Measurements from ENCODE around the gene TRPV6. TPM values are rescaled to one million over a fixed set of nuclear protein-coding genes. Genes with fewer than 3 reads are reported as not detected.

Gene TRPV6
- under 1 TPM in 1 of 2 donors, not detected in 1; 0.09 TPM for total RNA-seq

- Mint-ChIP-seq H3K36me3 (no peaks in the 10 kb centered on the region), H3K27ac (no peak within 1 kb of the TSS), H3K9me3 (peaks cover 0 to under 1% of the 10 kb centered on the region in 2 donors)
- ATAC-seq (no peak), DNase-seq (ENCODE audit: low spot score in 2 of 2) (no peak)
Observed at GRCh38 chr7:142885311-142886230, at the start of gene TRPV6. Gene TRPV6, minus strand, starts transcription at chr7:142885745.

DNA sequence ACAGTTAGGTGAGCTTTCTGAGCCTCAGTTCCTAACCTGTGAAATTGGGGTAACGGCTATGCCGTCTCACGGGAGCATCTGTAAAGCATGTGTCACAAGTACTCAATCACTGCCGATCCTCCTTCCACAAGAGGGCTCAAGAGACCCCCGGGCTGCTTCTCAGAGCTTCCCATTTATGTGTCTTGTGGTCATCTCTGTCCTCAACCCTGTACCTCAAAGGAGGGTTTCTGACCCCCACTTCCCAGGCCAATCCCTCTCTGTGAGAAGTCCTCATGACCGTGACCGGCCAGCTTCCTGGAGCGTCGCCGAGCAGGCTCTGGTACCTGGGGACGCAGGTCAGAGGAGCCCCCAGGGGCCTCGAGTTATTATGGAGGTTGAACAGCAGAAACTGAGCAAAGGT is 48.5 kb upstream of the TRPV6 start:
- H3K36me3 Mint-ChIP-seq = no peaks in the 10 kb centered on the region
- H3K27ac Mint-ChIP-seq = no peak overlapping the region
- no peaks in the 10 kb centered on the region for H3K9me3 Mint-ChIP-seq
- no peak for ATAC-seq
- no peak for DNase-seq (ENCODE audit: low spot score in 2 of 2)

DNA sequence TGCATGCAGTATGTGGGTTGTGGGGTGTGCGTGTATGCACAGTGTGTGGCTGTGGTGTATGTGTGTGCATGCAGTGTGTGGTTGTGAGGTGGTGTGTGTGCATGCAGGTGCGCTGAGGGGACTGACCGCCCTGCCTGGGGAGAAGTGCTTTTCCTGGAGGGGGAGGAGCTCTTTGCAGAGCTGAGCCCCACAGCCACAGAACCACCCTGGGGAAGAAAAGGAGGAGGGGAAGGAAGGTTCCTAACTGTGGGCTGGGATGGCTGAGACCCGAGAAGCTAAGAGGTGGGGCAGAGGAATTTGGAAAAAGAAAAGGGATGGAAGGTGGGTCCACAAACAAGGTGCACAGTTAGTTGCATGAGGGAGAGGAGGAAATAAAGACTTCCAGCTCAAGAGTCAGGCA is 48.1 kb upstream of the TRPV6 start, which contains the start of gene TRPV5:
TSS of gene TRPV5 (minus strand) at position 123 of the 400 bp plus-strand sequence. CDS start 287 bp downstream, outside the sequence.
- Mint-ChIP-seq H3K9me3 (no peaks in the 10 kb centered on the region), H3K36me3 (no peaks in the 10 kb centered on the region), H3K27ac (no peak within 1 kb of the TSS)
- DNase-seq (ENCODE audit: low spot score in 2 of 2) = no peak
- no peak for ATAC-seq

DNA sequence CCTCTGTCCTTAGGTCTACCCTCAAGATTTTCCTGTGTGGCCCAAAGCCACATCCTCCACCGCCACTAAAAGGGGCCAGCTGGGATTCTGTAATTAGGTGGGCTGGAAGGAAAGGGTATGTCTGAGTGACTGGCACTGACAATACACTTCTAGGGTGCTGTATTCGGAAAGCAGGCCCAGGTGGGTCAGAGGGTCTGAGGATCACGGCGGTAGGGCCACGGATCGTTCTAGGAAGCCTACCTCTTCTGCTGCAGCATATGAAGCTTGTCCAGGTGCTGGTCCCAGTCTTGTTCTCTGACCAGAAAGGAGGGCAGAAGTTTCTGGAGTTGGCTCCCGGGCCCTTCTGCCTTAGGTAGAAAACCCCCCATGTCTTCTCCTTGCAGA is 47.5 kb upstream of the TRPV6 start:
- no peak for ATAC-seq
- no peaks in the 10 kb centered on the region for H3K9me3 Mint-ChIP-seq
- DNase-seq (ENCODE audit: low spot score in 2 of 2) = no peak
- H3K27ac Mint-ChIP-seq = no peak overlapping the region
- no peaks in the 10 kb centered on the region for H3K36me3 Mint-ChIP-seq

DNA sequence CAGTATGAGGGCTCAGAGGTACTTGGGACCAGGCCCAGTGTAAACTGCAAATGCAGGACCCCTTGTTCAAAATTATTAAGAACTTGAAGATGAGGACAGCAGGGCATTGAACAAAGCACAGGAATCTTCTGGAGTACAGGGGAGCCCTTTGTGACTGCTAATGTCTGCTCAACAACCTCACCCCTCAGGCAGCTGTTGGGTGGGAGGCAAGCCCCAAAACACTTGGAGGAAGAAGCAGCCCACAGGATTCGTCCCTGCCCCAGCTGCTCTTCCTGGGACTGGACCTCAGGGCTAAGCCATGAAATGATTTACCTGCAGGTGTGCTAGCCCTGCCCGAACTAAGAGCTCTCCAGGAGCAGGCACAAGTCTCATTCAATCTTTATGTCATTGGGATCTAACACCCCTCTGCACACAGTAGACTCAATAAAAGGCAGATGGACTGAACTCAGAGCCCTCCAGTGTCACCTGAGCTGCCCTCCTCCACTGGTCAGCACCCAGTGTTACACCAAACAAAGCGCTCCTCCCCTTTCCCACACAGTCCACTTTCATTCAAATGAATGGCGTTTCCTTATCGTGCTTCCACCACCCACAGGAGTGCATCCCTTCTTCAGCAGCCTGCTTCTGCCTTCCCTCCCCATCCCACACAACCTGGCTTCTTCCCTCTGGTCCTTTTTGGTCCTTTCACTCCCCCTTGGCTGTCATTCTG is 47.0 kb upstream of the TRPV6 start:
- no peaks in the 10 kb centered on the region for H3K9me3 Mint-ChIP-seq
- H3K27ac Mint-ChIP-seq = no peak overlapping the region
- H3K36me3 Mint-ChIP-seq = no peaks in the 10 kb centered on the region
- DNase-seq (ENCODE audit: low spot score in 2 of 2) (no peak), ATAC-seq (no peak)

DNA sequence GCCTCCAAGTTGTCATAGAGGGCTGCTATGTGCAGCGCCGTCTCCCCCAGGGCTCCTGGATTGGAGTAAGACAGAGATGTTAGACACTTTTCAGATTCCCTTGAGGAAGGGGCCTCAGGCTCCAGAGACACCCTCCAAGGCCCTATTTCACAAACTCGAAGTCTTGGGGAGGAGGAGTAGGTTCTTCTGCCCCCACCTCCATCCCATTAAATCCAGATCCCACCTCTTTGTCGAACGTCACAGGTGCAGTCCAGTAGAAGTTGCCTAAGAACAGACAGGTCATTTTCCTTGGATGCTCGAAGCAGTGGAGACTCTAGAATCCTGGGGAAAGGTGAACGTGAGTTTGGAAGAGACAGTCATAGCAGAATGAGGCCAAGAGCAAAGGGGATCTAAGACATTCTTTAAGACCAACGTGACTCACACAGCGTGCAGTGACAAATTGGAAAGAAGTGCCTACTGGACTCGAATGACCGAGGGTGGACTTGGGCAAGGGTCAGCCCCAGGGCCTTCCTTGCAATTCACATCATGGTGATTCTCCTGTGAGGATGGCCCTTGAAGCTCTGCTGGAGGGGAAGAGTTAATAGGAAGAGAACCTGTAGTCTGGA is 44.7 kb upstream of the TRPV6 start:
- ATAC-seq = no peak
- Mint-ChIP-seq H3K36me3 (no peaks in the 10 kb centered on the region), H3K9me3 (no peaks in the 10 kb centered on the region), H3K27ac (no peak overlapping the region)
- DNase-seq (ENCODE audit: low spot score in 2 of 2) = no peak

DNA sequence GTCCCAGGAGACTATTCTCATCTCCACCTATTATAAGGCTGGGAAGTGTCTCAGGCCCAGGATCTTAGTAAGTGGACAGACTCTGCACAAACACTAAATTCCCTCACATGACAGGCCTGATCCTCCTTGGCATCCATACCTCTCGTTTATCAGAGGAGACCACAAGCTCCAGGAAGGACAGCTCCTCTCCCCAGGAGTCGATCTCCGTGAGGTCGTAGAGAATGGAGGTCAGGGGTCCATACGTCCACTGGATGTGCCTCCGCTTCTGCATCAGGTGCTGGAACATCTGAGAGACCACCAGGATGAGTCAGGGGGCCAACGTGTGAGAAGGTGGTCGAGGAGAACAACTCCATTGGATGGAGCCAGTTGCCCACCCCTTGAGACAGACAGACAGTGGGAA is 42.4 kb upstream of the TRPV6 start:
- Mint-ChIP-seq H3K27ac (no peak overlapping the region), H3K36me3 (no peaks in the 10 kb centered on the region), H3K9me3 (no peaks in the 10 kb centered on the region)
- ATAC-seq (no peak), DNase-seq (ENCODE audit: low spot score in 2 of 2) (no peak)

DNA sequence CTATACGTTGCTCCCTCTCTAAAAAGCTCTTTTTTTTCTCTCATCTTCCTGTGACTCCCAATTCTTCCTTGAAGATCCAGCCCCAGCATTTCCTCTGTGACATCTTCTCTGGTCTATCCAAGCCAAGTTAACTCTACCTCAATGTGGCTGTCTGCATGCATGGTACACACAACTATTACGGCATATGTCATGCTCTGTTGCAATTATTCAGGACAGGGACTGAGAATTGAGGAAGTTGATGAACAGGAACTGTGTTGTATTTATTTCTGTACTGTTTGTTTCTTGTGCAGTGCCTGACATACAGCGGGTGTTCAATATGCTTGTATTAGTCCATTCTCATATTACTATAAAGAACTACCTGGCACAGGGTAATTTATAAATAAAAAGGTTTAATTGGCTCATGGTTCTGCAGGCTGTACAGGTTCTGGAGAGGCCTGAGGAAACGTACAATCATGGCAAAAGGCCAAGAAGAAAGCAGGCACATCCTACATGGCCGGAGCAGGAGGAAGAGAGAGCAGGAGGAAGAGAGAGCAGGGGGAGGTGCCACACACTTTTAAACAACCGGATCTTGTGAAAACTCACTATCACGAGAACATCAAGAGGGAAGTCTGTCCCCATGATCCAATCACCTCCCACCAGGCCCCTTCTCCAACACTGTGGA is 41.7 kb upstream of the TRPV6 start:
- DNase-seq (ENCODE audit: low spot score in 2 of 2) = no peak
- Mint-ChIP-seq H3K36me3 (no peaks in the 10 kb centered on the region), H3K9me3 (no peaks in the 10 kb centered on the region), H3K27ac (no peak overlapping the region)
- no peak for ATAC-seq

- no peaks in the 10 kb centered on the region for H3K9me3 Mint-ChIP-seq
Observed at GRCh38 chr7:142925413-142925812, 39.9 kb upstream of the TRPV6 start.

DNA sequence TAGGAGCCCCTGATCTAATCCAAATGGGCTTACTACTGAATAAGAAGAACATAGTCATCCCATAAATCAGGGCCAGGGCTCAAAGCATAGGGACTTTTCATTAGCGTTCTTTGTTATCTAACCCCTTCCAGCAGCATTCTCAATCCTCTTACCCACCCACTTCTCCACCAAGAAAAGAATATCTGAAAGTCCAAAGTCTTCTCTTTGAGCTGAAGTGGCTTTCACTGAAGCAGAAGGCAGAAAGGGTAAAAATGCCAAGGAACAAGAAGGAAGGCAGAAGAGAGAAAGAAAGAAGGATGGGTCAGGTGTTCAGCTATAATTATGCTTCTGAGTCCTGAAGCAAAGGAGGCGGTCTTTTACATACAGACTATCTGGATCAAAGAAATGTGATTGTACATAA is 37.8 kb upstream of the TRPV6 start:
- no peak for DNase-seq (ENCODE audit: low spot score in 2 of 2)
- no peaks in the 10 kb centered on the region for H3K9me3 Mint-ChIP-seq
- ATAC-seq = no peak
- H3K27ac Mint-ChIP-seq = no peak overlapping the region
- no peaks in the 10 kb centered on the region for H3K36me3 Mint-ChIP-seq

More at GRCh38 chr7:142925413-142925812, 39.9 kb upstream of the TRPV6 start:
- Mint-ChIP-seq H3K36me3 (no peaks in the 10 kb centered on the region), H3K27ac (no peak overlapping the region)
- DNase-seq (ENCODE audit: low spot score in 2 of 2) = no peak
- ATAC-seq = no peak

DNA sequence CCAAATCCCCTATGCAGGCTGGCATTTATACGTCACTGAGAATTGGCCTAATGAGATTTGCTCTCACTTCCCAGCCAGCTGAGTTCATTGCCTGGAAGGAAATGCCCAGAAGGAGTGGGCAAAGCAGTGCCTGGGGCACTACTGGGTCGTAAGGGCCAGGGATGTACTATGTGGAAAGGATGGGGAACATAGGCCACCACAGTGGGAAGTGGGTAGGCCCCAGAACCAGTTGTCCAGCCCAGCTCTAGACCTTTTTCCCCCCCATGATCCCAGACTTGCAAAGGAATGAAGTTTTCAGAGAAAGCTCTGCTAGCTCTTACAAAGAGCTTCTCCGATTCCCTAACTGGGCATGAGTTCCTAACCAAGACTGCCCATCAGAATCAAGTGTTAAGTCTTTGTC is 34.1 kb upstream of the TRPV6 start:
- ATAC-seq (no peak), DNase-seq (ENCODE audit: low spot score in 2 of 2) (no peak)
- no peak overlapping the region for H3K27ac Mint-ChIP-seq
- no peaks in the 10 kb centered on the region for H3K36me3 Mint-ChIP-seq
- H3K9me3 Mint-ChIP-seq = no peaks in the 10 kb centered on the region

GRCh38 chr7:142918901-142919300 is 33.4 kb upstream of the TRPV6 start:
- H3K27ac Mint-ChIP-seq = no peak overlapping the region
- ATAC-seq = no peak
- H3K36me3 Mint-ChIP-seq = no peaks in the 10 kb centered on the region
- DNase-seq (ENCODE audit: low spot score in 2 of 2) = no peak
- H3K9me3 Mint-ChIP-seq = no peaks in the 10 kb centered on the region

DNA sequence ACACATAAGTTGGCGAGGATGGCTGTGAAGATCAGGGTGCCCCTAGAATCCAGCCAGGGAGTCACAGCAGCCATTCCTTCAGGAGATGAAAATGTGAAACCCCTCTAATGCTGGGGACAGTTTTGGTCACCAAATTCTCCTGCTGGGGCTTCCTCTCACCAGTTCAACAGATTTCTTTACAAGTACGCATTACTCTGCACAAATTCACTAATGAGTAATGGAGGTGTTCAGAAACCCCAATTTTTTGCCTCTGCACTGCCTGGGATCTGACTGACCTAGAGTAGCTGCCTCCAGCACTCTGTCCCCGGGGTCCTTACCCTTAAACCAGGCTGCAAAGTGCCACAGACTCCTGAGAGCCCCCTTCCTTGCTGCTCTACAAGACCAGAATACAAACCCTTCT is 31.9 kb upstream of the TRPV6 start:
- no peak for ATAC-seq
- no peak overlapping the region for H3K27ac Mint-ChIP-seq

GRCh38 chr7:142916508-142916907 is 31.0 kb upstream of the TRPV6 start:
- no peak for ATAC-seq
- Mint-ChIP-seq H3K9me3 (no peaks in the 10 kb centered on the region), H3K27ac (no peak overlapping the region), H3K36me3 (no peaks in the 10 kb centered on the region)
- no peak for DNase-seq (ENCODE audit: low spot score in 2 of 2)

More for the DNA sequence above, 31.9 kb upstream of the TRPV6 start:
- Mint-ChIP-seq H3K36me3 (no peaks in the 10 kb centered on the region), H3K9me3 (no peaks in the 10 kb centered on the region)
- DNase-seq (ENCODE audit: low spot score in 2 of 2) = no peak

DNA sequence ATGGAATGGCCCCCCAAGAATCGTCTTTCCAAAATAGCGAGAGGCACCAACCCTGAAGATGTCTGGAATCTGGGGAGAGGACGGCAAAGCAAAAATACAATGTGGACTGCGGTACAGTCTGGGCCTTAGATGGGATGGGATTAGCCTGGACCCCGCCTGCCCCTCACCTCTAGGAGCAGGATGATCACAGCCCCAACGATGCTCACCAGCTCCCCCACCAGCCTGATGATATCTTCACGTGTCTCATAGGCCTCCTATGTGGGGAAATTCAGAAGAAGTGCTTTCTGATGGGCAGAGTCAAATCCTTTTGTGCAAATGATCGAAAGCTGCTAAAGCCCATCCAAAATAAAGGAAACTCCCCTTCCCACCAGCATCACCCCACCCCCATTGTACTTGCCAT is 29.8 kb upstream of the TRPV6 start:
- ATAC-seq = no peak
- DNase-seq (ENCODE audit: low spot score in 2 of 2) = no peak
- H3K9me3 Mint-ChIP-seq = no peaks in the 10 kb centered on the region
- no peaks in the 10 kb centered on the region for H3K36me3 Mint-ChIP-seq
- no peak overlapping the region for H3K27ac Mint-ChIP-seq

- H3K36me3 Mint-ChIP-seq = no peaks in the 10 kb centered on the region
- no peak for DNase-seq (ENCODE audit: low spot score in 2 of 2)
- H3K9me3 Mint-ChIP-seq = no peaks in the 10 kb centered on the region
- no peak overlapping the region for H3K27ac Mint-ChIP-seq
- ATAC-seq = no peak
Observed at GRCh38 chr7:142914121-142914520, 28.6 kb upstream of the TRPV6 start.

- DNase-seq (ENCODE audit: low spot score in 2 of 2) (no peak), ATAC-seq (no peak)
- Mint-ChIP-seq H3K27ac (no peak overlapping the region), H3K9me3 (no peaks in the 10 kb centered on the region), H3K36me3 (no peaks in the 10 kb centered on the region)
Observed at GRCh38 chr7:142913566-142913965, 28.0 kb upstream of the TRPV6 start.

All from activated naive CD4-positive, alpha-beta T cell treated with anti-CD3 and anti-CD28 coated beads, Interleukin-2, amount 50 U/mL, for 72 hours (primary cell).